NCI-H82 (cell line): ENCODE results near the gene ZNF133.

Experiments
- DNase-seq: peaks from one replicate; lab custom pipeline; 2025; lab: John Stamatoyannopoulos, UW

The ZNF133 gene

DNA sequence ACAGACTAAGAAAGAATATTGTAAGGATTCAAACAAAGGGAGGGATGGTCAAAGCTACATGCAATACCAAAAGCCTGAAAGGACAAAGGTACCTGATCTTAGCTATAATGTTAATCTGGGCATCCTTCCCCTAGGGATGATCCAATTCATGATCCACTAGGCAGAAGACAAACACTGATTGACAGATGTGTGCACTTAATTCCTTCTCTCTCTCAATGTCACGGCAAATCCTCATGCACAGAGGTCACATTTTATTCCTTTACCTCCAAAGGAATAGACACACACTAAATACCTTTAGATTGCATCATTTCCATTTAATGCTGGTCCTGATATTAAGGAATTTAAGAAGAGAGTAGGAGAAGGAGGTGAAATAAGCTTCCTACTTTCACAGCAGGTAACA, 73.4 kb downstream of the ZNF133 start:
- peak; percentile 90 for DNase-seq

DNA sequence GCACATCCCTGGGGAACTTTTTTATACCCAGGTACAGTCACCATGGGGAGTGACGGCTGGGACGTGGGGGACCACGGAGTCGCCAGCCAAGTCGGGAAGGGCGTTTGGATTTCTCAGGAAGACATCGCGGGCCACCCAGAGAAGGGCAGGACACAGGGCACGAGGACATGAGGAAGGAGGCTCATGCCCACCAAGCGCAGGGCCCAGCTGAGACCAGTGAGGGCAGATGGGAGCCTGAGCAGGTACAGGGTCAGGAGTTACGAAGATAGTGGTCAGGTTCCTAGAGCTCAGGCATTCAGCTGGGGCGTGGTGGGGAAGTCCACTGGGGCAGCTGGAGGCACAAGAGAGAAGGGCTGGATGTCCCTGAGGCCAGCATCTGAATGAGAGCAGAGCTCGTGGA, 74.6 kb downstream of the ZNF133 start:
- DNase-seq: no peak

DNA sequence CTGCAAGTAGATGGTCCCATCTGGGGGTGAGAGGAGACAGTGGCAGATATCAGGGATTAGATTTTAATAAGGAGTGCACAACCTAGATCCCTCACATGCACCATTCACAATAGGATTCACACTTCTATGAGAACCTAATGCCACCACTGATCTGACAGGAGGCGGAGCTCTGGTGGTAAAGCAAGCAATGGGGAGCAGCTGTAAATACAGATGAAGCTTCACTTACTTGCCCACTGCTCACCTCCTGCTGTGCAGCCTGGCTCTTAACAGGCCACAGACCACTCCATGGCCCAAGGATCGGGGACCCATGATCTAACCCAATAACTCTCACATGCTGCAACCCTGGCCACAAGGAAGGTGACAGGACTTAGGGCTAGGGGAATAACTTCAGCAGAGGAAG, 75.4 kb downstream of the ZNF133 start:
- peak; percentile 72 for DNase-seq

DNA sequence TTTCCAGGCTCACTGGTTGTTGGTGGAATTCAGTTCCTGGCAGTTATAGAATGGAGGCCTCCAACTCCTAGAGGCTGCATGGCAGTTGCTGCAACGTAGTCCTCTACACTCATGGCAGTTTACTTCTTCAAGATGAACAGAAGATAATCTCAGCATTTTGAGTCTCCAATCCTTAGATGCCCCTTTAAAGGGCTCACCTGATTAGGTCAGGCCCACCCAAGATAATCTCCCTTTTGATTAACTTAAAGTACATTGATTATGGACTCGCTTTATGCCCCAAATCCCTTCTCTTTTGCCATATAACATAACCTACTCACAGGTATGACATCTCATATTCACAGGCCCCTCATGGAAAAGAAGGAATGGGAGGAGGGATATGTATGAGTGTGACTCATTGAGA, 76.4 kb downstream of the ZNF133 start:
- no peak for DNase-seq
